ENCODE data around the gene ATP9B.

ATP9B gene

DNA sequence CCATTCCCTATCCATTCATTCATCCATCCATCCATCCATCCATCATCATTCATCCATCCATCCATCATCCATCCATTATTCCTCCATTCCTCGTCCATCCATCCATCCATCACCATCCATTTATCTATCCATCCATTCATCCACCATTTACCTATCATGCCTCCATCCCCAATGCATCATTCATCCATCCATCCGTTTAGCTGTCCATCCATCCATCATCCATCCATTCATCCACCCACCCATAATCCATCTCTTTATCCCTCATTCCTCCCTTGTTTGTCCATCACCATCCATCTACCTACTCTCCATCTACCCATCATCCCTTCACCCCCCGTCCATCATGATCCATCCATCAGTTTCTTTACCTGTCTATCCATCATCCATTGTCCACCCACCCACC is 340.1 kb downstream of the ATP9B start:
- no peak for DNase-seq (ENCODE audit: low read depth in 1 of 2, low spot score in 1 of 2)

DNA sequence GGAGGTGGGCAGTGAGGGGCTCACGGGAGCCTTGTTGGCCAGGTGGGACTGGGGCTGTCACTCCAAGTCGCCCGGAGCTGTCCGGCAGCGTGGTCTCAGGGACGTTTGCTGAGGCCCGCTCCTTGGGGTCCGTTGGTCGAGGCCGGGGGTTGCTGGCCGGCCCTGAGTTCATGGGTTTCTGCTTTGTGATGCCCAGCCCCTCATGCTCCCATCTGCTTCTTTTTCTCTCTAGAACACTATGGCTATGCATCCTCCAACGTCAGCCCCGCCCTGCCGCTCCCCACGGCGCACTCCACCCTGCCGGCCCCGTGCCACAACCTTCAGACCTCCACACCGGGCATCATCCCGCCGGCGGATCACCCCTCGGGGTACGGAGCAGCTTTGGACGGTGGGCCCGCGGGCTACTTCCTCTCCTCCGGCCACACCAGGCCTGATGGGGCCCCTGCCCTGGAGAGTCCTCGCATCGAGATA is 341.0 kb downstream of the ATP9B start:
- DNase-seq (ENCODE audit: low read depth in 1 of 2, low spot score in 1 of 2): no peak

DNA sequence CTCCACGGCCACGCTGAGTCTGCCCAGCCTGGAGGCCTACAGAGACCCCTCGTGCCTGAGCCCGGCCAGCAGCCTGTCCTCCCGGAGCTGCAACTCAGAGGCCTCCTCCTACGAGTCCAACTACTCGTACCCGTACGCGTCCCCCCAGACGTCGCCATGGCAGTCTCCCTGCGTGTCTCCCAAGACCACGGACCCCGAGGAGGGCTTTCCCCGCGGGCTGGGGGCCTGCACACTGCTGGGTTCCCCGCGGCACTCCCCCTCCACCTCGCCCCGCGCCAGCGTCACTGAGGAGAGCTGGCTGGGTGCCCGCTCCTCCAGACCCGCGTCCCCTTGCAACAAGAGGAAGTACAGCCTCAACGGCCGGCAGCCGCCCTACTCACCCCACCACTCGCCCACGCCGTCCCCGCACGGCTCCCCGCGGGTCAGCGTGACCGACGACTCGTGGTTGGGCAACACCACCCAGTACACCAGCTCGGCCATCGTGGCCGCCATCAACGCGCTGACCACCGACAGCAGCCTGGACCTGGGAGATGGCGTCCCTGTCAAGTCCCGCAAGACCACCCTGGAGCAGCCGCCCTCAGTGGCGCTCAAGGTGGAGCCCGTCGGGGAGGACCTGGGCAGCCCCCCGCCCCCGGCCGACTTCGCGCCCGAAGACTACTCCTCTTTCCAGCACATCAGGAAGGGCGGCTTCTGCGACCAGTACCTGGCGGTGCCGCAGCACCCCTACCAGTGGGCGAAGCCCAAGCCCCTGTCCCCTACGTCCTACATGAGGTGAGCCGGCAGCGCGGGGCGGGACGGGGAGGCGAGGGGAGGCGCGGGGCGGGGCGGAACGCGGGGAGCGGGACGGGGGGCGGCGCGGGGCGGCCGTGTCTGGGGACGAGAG is 341.8 kb downstream of the ATP9B start:
- DNase-seq (ENCODE audit: low read depth in 1 of 2, low spot score in 1 of 2): no peak

DNA sequence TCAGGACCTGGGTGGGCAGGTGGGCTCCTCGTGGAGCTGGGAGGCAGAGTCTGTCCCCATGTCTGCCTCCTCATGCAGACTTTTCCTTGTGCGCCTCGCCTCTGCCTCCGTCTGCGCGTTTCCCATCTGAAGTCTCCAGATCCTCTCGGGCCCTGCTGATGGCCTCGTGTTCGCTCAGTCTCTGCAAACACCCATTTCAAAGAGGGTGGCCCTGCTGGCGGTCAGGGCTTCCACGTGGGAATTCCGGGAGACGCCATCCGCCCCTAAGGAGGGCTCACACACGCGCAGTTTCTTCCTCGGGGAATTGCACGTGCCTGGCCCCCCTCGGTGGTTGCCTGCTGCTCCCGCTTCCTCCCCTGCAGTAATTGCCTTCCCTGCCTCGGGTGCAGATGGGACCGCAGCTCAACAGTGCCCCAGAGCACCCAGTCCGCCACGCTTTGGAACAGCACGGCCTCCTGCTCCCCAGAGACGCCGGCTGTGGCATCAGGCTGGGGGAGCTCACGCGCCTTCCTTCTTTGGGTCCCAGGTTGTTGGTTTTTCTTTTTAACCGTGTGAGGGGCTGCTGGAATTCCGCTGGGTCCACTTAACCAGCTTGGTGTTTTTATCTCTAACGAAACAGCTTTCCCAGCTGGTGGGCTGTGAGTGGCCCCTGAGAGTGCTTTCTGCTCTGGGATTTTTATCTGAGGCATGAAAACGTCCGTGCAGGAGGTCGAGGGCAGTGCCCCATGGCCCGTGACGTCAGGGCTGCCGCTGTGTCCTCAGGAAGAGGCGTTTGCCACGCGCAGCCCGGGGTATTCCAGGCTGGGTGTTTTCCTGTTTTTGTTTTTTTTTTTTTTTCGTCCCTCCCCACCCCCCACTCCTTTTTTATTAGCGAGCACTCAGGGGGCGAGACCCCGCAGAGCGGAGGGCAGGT is 342.7 kb downstream of the ATP9B start:
- DNase-seq (ENCODE audit: low read depth in 1 of 2, low spot score in 1 of 2): no peak

DNA sequence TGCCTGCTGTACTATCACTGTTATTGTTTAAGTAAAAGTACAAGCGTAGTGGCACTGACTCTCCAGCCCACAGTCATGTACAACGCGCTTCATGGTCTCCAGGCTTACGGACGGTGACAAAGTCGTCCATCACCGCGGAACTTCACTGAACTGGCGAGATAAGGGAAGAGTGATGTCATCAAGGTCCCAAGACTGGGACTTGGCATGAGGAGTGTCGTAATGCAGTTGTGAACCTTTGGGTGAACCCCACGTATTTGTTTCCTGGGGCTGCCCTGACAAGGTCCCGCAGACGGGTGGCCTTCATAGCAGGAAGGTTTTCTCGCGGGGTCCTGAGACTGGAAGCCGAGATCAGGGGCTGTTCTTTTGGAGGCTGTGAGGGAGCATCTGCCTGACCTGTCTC is 343.8 kb downstream of the ATP9B start:
- DNase-seq (ENCODE audit: low read depth in 1 of 2, low spot score in 1 of 2): no peak

DNA sequence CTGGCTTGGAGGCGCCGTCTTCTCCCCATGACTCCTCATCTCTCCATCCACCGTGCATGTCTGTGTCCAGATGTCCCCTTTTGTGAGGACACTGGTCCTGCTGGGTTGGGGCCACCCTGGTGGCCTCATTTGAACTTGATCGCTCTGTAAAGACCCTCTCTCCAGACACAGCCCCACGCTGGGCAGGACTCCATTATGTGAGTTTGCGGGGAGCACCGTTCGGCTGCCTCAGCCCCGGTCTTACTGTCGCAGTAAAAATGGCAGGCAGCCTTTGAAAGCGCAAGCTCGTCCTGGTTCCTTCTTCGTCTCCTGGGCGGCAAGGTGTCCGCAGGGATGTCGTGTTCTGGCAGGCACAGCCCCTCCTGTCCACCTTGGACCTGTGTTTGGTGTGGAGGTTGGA is 344.2 kb downstream of the ATP9B start:
- no peak for DNase-seq (ENCODE audit: low read depth in 1 of 2, low spot score in 1 of 2)

DNA sequence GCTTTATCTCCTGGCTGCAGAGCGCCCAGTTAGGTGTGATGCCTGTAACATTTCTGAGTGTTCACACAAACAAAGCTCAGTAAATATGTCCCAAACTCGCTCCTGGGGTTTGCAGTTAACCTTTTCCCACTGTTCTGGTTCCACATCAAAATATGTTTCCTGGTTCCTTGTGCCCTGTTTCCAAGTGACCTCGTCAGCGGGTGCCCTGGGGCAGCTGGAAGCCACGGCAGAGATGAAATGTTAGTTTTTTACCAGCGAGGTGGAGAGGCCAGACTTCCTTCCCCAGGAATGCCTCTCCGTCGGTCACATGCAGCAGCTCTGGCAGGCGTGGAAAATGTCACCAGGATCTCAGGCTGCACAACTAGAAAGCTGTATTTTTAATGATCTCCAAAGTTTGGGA is 344.7 kb downstream of the ATP9B start:
- DNase-seq (ENCODE audit: low read depth in 1 of 2, low spot score in 1 of 2): no peak

DNA sequence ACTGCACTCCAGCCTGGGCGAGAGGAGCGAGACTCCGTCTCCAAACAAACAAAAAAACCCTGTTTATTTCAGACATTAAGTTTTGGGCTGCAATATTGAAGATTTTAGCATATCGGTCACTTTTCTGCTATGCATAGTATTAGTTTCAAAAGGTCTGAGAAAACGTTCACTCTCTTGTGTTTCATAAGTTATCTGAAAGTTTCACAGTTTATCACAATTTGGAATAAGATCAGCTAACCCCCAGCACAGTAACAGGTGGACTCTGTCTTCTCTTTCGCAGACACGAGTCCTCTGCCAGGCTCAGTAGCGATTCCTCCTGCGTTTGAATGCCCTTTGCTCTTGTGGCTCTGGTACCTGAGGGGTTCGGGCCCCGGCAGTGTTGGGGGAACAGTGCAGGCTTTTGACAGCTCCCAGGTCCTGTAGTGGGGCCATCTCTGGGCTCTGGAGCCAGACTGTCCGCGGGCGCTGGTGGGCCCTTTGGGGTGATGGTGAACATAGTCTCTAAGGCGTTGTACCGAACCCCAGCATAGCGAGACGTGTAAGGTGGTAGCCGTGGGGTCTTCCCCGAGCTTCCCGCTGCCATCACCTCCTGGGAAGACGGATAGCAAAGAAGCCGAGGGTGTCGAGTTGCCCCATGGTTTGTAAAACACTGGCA is 347.0 kb downstream of the ATP9B start:
- DNase-seq (ENCODE audit: low read depth in 1 of 2, low spot score in 1 of 2): no peak

DNA sequence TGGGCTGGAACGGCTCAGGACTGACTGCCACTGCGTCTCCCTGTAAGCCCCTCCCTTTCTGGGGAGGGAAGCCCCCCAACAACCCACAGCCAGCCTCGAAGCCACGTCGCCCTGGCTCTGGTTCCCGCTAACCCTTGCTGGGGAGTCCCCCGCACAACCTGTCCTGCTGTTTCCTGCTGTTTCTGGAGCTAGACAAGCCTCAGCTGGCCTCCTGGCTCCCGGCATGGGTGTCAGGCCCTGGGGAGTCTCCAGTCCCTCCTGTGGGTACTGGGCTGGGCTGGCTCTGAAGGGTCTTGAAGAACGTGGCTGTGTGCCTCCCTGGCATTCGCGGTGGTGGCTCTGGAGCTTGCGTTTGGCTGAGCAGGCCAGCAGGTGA is 347.5 kb downstream of the ATP9B start:
- DNase-seq (ENCODE audit: low read depth in 1 of 2, low spot score in 1 of 2): no peak

DNA sequence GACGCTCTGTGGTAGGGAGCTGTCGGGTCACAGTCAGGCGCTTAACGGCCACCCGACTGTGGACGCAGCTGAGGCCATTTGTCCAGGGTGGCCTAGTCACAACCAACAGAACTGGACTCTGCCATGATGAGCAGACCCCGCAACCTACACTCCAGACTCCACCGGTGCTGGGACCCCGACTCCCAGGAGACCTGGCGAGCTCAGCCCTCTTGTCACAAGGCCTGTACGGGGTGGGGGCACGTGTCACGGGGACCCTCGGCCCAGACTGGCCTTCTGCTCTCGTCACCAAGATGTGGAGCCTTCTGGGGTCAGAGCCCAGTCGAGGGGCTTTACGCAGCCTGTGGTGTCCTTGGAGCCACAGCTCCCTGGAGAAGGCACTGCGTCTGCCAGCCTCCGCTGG is 349.0 kb downstream of the ATP9B start:
- no peak for DNase-seq (ENCODE audit: low read depth in 1 of 2, low spot score in 1 of 2)

DNA sequence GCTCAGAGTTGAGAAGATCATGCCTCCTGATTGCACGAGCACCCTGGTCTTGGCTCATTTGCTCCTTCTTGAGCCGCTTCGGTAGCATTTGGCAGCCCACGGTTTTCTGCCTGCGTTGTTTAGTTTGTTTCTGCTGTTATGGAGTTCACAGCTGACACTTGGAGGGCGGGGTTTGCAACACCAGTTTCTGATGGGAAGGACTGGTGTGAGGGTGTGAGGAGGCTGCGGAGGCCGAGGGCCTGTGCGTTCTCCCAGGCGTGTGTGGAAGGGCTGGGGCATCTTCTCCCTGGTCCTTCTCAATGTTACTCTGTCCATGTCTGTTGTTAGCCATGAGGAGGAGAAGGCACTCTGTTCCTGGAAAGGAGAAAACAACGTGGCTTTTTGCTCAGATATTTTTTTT is 349.4 kb downstream of the ATP9B start:
- no peak for DNase-seq (ENCODE audit: low read depth in 1 of 2, low spot score in 1 of 2)

DNA sequence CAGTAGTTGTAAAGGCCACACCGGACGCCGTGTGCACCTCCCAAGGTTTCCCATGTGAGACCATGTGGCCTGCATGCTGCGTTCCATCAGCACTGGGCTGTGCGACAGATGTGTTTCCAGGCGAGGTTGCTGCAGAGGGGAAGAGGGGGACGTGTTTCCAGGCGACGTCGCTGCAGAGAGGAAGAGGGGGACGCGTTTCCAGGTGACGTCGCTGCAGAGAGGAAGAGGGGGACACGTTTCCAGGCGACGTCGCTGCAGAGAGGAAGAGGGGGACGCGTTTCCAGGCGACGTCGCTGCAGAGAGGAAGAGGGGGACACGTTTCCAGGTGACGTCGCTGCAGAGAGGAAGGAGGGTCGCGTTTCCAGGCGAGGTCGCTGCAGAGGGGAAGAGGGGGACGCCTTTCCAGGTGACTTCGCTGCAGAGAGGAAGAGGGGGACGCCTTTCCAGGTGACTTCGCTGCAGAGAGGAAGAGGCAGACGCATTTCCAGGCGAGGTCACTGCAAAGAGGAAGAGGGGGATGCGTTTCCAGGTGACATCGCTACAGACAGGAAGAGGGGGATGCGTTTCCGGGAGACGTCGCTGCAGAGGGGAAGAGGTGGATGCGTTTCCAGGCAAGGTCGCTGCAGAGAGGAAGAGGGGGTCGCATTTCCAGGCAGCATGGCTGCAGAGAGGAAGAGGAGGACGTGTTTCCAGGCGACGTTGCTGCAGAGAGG is 351.0 kb downstream of the ATP9B start:
- no peak for DNase-seq (ENCODE audit: low read depth in 1 of 2, low spot score in 1 of 2)

DNA sequence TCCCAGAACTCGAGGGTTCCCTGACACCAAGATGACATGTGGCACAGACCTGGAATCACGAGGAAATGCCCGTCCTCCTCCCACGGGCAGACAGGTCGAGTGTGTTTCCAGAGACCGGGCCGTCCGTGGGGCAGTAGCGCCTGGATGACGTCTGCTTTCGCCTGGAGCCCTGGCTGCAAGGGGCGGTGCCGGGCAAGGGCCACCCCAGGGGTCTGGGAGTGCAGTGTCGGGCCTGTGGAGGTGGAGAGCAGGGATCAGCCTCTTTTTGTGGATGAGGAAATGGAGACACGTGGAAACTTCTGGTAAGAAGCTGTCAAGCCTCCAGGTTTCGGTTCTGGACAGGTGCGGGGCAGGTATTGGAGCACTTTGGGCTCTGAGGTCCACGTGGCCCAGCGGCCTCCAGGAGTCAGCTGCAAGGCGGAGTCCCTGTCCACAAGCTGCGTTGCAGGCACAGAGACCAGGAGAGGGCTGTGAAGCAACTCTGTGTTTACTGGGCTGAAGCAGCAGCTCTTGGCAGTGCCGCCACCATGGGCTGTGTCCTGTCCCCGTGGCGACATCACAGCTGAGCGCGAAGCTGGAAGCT is 352.2 kb downstream of the ATP9B start:
- no peak for DNase-seq (ENCODE audit: low read depth in 1 of 2, low spot score in 1 of 2)

DNA sequence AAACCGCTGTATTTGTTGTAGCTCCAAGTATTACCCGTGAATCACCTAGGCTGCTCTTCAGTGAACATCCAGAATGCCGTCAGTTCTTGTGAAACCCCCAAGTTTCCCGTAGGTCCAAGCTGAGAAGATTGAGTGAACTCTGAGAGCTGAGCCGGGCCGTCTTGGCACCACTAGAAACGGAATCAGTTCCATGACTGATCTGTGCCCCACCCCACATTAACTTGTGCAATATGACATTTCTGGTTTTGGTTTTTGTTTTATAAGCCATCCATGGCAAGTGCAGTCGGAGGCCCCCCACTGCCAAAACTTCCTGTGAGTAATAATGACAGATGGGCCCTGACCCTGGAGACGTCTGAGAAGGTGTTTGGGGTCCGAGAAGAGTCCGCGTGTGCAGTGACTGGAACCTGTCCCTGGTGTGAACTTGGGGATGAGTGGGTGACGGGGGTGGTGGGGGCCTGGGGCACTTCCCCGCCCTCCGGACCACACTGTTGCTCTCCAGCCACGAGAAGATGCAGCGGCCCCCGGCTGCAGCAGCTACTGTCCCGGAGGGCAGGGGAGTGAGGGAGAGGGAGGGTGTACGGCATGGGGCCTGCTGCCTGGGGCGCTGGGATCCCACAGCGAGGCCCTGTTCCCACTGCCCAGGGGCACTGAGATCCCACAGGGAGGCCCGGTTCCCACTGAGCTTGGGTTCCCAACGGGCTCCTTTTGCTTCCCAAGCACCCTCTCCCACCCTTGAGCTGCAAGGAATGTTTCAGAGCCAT is 353.0 kb downstream of the ATP9B start:
- no peak for DNase-seq (ENCODE audit: low read depth in 1 of 2, low spot score in 1 of 2)

DNA sequence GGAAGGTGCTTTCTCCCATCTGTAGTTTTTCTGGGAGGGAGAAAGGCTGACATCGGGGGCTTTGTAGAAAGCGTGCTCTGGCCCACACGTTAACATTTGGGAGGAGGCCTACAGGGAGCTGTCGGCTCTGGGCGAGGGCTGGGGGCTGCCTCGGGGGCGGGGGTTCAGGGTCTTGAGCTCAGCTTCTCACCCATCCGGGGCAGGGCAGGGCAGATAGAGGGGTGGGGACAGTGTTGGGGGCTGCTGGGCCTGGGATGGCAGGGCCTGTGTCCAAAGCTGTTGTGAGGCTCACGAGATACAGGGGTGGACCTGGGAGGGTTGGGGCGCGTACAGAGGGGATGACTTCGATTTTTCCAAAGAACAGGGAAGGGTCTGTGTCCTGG is 353.6 kb downstream of the ATP9B start:
- no peak for DNase-seq (ENCODE audit: low read depth in 1 of 2, low spot score in 1 of 2)

DNA sequence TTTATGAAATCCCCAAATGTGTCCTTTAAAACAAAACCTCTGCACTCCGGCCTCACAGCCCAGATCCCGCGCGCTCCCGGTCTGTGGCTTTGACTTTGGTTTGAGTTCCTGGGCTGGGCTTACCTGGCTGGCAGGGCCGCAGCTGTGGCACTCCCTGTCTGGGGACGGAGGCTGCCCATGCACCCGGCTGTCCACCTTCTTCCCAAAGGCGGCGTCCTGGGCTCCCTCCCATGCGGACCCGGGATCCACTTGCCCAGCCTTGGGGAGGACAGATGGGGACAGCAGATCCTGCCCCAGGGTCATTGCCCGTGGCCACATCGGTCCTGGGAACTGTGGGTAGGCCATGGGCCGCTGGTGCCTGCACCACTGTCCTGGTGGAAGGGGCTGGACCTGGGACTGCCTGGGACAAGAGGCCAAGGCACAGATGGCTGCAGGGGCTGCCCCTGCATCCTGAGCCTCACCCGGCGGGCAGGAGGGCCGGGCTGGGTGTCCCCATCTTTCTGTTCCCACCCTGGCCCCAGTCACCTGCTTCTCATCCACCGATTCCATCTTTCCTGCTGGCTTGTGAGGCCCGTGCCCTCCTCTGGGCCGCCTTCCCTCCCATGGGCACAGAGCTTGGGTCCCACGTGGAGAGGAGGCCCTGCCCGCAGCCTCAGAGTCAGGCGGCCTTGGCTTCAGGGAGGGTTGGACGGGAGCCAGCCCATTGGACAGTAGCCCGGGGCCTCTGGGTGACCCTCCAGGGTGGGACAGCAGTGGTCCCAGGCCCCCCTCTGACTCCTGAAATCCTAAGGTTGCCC is 354.2 kb downstream of the ATP9B start:
- no peak for DNase-seq (ENCODE audit: low read depth in 1 of 2, low spot score in 1 of 2)

DNA sequence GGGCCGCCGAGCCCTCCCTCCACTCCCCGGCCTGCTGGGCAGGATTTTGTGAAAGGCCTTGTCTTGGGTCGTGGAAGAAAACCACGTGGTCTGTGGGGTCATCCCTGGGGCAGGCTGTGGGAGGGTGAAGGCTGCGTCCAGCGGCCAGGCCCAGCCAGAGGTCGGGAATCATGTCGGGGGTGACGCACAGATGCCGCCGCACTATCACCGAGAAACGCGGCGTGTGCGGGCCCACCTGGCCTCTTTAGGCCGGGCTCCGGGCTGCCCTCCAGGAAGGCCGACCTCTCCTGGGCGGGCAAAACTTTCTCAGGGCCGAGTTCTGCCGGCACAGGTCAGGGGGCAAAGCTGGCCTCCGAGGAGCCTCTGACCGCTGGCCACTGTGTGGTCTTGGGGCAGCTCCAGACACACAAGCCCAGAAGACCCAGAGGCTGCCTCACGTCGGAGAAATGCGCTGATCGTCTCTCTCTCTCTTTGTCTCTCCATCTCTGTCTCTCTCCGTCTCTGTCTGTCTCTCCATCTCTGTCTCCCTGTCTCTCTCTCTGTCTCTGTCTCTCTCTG is 354.9 kb downstream of the ATP9B start:
- DNase-seq (ENCODE audit: low read depth in 1 of 2, low spot score in 1 of 2): no peak

DNA sequence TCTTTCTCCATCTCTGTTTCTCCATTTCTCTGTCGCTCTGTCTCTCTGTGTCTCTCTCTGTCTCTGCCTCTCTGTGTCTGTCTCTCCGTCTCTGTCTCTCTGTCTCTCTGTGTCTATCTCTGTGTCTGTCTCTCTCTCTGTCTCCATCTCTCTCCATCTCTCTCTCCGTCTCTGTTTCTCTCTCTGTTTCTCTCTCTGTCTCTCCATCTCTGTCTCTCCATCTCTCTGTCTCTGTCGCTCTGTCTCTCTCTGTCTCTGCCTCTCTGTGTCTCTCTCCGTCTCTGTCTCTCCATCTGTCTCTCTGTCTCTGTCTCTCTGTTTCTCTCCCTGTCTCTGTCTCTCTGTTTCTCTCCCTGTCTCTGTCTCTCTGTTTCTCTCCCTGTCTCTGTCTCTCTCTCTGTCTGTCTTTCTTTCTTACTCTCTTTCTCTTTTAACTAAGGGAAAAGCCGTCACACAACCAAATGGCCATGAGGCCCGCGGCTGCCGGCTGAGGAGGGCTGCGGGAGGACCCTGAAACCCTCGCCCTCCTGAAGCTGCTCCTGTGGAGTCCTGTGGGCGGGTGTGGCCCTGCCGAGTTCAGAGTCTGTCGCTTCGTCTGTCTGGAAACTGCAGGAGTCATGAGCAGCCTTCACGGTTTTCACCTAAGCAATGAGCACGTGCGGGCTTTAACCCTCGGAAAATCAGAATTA is 355.8 kb downstream of the ATP9B start:
- DNase-seq (ENCODE audit: low read depth in 1 of 2, low spot score in 1 of 2): no peak
